Breast epithelium (tissue), 3 donors: ENCODE results near the gene UTP25.

ENCODE experiments used
- POLR2A ChIP-seq: fragments of 450-650 bp; IDR thresholded peaks from one replicate; pipeline ENCODE4 v1.6.1; 2016; ENCODE audit warnings: antibody characterized with exemption, mild to moderate bottlenecking, moderate library complexity
- POLR2AphosphoS5 ChIP-seq, 3 donors: sonication (generic); formaldehyde crosslinking; IDR thresholded peaks; one replicate each; pipeline ENCODE4 v1.6.1; 2017; ENCODE audit warnings: antibody characterized with exemption in 3 of 3
- TF ChIP-seq, protein P1 (sequence below), 3 donors: fragments of 450-650 bp; IDR thresholded peaks; one replicate each; pipeline ENCODE4 v1.5.1; 2016 to 2017; ENCODE audit warnings: antibody characterized with exemption in 3 of 3, mild to moderate bottlenecking in 3 of 3, moderate library complexity in 3 of 3

DNA sequence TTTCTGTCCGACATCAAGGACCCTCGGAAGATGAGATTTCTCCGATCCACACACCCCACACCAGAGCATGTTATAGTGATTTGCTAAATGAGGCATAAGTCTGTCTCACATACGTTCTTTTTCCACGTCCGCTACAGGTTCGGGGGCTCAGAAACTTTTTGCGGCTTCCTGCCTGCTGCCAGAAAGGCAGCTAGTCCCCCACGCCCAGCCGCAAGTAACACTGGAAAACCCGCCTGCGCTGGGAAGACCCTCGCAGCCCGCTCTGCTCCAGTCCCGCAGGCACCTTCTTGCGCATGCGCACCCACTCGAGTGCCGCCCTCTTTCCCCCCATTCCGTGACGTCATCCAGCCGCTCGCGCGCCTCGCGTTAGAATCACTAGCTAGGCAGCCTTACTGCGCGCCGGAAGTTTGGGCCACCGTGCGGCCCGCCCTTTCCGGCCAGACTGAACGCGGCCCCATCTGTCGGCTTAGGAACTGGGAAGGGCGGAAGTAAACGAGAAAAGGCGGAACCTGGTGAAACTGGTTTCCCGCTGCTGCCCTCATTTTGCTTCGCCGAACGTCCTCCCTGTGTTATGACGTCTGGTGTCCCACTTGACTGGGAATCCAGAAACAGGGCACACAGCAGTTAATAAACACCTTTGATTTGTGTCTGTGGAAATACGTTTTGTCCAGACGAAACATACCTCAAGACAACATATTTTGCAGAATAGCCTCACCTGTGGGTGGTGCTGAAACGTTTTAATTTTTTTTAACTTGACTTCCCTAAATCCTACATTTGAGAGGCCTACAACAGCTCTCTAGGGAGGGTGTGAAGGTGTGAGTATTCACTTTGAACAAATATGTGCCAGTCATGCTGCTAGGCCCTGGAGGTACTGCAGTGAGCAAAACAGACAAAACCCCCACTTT lies 43.3 kb upstream of the UTP25 start, which contains the start of gene C1orf74:
- TF ChIP-seq, protein P1, sequence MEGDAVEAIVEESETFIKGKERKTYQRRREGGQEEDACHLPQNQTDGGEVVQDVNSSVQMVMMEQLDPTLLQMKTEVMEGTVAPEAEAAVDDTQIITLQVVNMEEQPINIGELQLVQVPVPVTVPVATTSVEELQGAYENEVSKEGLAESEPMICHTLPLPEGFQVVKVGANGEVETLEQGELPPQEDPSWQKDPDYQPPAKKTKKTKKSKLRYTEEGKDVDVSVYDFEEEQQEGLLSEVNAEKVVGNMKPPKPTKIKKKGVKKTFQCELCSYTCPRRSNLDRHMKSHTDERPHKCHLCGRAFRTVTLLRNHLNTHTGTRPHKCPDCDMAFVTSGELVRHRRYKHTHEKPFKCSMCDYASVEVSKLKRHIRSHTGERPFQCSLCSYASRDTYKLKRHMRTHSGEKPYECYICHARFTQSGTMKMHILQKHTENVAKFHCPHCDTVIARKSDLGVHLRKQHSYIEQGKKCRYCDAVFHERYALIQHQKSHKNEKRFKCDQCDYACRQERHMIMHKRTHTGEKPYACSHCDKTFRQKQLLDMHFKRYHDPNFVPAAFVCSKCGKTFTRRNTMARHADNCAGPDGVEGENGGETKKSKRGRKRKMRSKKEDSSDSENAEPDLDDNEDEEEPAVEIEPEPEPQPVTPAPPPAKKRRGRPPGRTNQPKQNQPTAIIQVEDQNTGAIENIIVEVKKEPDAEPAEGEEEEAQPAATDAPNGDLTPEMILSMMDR (IDR thresholded peaks at IDR 0.05) = peak in 2 of 3 donors; percentile 7 to 18
- TF ChIP-seq POLR2AphosphoS5 (IDR thresholded peaks at IDR 0.05) (peak; percentile 76 to 92 (median 81)), POLR2A (peak; percentile 65)
